Measurements from ENCODE around the gene PEPD.

The PEPD gene

DNA sequence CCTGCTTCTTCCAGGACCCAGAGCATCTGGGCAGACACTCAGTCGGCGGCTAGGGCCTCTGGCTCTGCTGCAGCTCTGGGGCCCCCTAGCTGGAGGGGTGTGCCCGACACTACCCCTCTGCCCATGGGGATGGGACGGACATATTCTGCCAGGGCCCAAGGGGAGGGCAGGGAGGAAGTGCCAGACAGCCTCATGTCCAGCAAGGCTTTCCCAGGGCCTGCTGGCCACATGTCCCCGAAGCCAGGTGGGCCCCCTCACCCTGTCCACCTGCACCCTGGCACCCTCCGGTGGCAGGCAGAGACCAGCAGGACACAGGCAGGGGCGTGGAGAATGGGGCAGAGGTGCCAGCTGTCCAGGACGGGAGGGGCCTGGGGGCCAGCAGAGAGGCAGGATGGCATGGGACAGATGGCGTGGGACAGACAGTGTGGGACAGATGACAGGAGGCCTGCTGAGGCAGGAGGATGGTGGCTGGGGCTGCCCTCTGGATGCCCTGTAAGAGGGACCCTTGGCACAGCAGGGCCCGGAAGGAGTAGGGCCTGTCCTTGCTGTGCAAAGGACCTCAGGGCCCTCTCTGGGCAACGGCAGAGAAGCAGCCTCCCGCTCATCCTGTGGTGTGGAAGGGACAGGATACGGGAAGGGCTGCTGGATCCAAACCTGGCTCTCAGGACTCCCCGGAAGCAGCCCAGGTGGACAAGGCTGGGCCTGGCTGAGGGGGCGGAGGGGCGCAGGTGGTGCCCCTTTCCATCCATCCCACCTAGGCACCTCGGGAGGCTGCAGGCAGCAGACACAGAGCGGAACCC, 119.0 kb downstream of the PEPD start:
- Histone ChIP-seq H2BK5ac (ENCODE audit: low read depth, low read length, poor library complexity, severe bottlenecking) (no peak overlapping the region), H3K79me1 (replicated peaks; ENCODE audit: low read length, poor library complexity, severe bottlenecking) (no peaks in the 10 kb centered on the region), H3K4me1 (ENCODE audit: control insufficient read depth, insufficient read depth, low read depth, low read length) (peaks cover 12% of the 10 kb centered on the region), H2AFZ (ENCODE audit: low read depth, low read length) (no peak overlapping the region), H3K27ac (ENCODE audit: low read length, poor library complexity, severe bottlenecking) (no peak overlapping the region), H3K4me2 (ENCODE audit: low read length, poor library complexity, severe bottlenecking) (no peak overlapping the region), H3K4ac (ENCODE audit: low read depth in 1 of 2, low read length in 2 of 2) (no peak overlapping the region), H3K18ac (ENCODE audit: low read depth in 1 of 2, low read length in 2 of 2) (no peak overlapping the region), H2AK5ac (ENCODE audit: low read length, severe bottlenecking) (no peak overlapping the region), H2BK15ac (ENCODE audit: low read depth, poor library complexity, severe bottlenecking) (no peak overlapping the region), H3K36me3 (ENCODE audit: control insufficient read depth in 1 of 2, insufficient read depth in 2 of 2, low read depth in 1 of 2, low read length in 2 of 2) (peaks cover 0 to 10% of the 10 kb centered on the region in 2 experiments), H3K4me3 (ENCODE audit: insufficient read depth in 1 of 2, low read depth in 1 of 2, low read length in 2 of 2) (no peak overlapping the region), H3K14ac (ENCODE audit: low read length in 2 of 2) (no peak overlapping the region), H3K27me3 (ENCODE audit: control insufficient read depth in 1 of 2, insufficient read depth in 1 of 2, low read length in 2 of 2) (no peaks in the 10 kb centered on the region), H4K91ac (ENCODE audit: low read length) (no peak overlapping the region), H2BK120ac (ENCODE audit: low read depth, low read length) (no peak overlapping the region), H3K23ac (ENCODE audit: low read length in 2 of 2) (no peak overlapping the region), H4K8ac (ENCODE audit: low read length) (peak overlapping the region; percentile 19), H3K9me3 (ENCODE audit: control insufficient read depth, low read length) (no peaks in the 10 kb centered on the region), H3K9ac (ENCODE audit: low read length) (no peak overlapping the region), H2BK12ac (ENCODE audit: low read length in 2 of 2) (no peak overlapping the region)
- whole genome bisulfite sequencing, result 92% methylated on average over 18 of the region's 18 CpGs
- DNase-seq, result no peak

DNA sequence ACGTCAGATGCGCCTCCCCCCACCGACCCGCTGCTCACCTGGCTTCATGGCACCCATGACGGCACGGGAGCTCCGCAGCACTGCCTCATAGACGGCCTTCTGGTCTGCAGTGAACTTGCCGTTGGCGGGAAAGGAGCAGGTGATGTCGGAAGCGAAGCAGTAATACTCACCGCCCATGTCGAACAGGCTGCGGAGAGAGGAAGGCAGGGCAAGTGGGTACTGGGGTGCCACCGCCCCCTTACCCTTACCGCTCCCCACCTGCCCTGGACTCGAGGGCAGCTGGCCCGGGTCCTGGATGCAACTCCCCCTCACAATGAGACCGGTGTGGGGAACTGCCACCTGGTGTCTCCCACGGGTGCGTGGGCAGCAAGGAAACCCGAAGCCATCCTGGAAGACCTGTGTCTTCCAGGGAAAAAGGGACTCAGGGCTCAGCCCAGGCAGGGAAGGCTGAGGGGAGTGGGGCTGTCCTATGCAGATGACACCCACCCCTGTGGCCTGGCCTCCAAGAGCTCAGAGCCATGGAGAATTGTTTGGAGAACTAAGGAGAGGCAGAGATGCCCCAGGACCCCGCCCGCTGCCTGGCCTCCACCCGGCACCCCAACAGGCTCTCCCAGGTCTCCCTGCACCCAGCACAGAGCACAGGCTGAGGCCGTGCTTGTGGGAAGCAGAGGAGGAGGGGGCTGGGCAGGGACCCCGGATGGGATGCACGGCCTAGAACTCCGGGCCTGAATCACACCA, 119.7 kb downstream of the PEPD start:
- Histone ChIP-seq H2BK15ac (ENCODE audit: low read depth, poor library complexity, severe bottlenecking) (no peak overlapping the region), H3K4ac (ENCODE audit: low read depth in 1 of 2, low read length in 2 of 2) (no peak overlapping the region), H3K23ac (ENCODE audit: low read length in 2 of 2) (no peak overlapping the region), H4K91ac (ENCODE audit: low read length) (no peak overlapping the region), H2AFZ (ENCODE audit: low read depth, low read length) (no peak overlapping the region), H3K27ac (ENCODE audit: low read length, poor library complexity, severe bottlenecking) (no peak overlapping the region), H2BK12ac (ENCODE audit: low read length in 2 of 2) (no peak overlapping the region), H3K9ac (ENCODE audit: low read length) (no peak overlapping the region), H4K8ac (ENCODE audit: low read length) (no peak overlapping the region), H3K4me1 (ENCODE audit: control insufficient read depth, insufficient read depth, low read depth, low read length) (peaks cover 20% of the 10 kb centered on the region), H3K4me3 (ENCODE audit: insufficient read depth in 1 of 2, low read depth in 1 of 2, low read length in 2 of 2) (no peak overlapping the region), H2BK120ac (ENCODE audit: low read depth, low read length) (no peak overlapping the region), H3K4me2 (ENCODE audit: low read length, poor library complexity, severe bottlenecking) (no peak overlapping the region), H3K9me3 (ENCODE audit: control insufficient read depth, low read length) (no peaks in the 10 kb centered on the region), H2BK5ac (ENCODE audit: low read depth, low read length, poor library complexity, severe bottlenecking) (no peak overlapping the region), H2AK5ac (ENCODE audit: low read length, severe bottlenecking) (no peak overlapping the region), H3K14ac (ENCODE audit: low read length in 2 of 2) (no peak overlapping the region), H3K36me3 (ENCODE audit: control insufficient read depth in 1 of 2, insufficient read depth in 2 of 2, low read depth in 1 of 2, low read length in 2 of 2) (peaks cover 0 to 10% of the 10 kb centered on the region in 2 experiments), H3K18ac (ENCODE audit: low read depth in 1 of 2, low read length in 2 of 2) (no peak overlapping the region), H3K27me3 (ENCODE audit: control insufficient read depth in 1 of 2, insufficient read depth in 1 of 2, low read length in 2 of 2) (no peaks in the 10 kb centered on the region), H3K79me1 (replicated peaks; ENCODE audit: low read length, poor library complexity, severe bottlenecking) (no peaks in the 10 kb centered on the region)
- 94% methylated on average over 30 of the region's 30 CpGs for WGBS
- DNase-seq, result no peak

GRCh38 chr19:33400856-33401682, 120.5 kb downstream of the PEPD start:
- H2BK12ac ChIP-seq (ENCODE audit: low read length in 2 of 2), result no peak overlapping the region
- WGBS, result 96% methylated on average over 24 of the region's 24 CpGs
- H3K27ac ChIP-seq (ENCODE audit: low read length, poor library complexity, severe bottlenecking), result no peak overlapping the region
- no peak overlapping the region for H4K8ac ChIP-seq (ENCODE audit: low read length)
- no peak for DNase-seq
- H3K4me1 ChIP-seq (ENCODE audit: control insufficient read depth, insufficient read depth, low read depth, low read length), result peaks cover 25% of the 10 kb centered on the region
- no peak overlapping the region for H2BK5ac ChIP-seq (ENCODE audit: low read depth, low read length, poor library complexity, severe bottlenecking)
- no peak overlapping the region for H3K4me3 ChIP-seq (ENCODE audit: insufficient read depth in 1 of 2, low read depth in 1 of 2, low read length in 2 of 2)
- no peak overlapping the region for H2BK120ac ChIP-seq (ENCODE audit: low read depth, low read length)
- no peak overlapping the region for H4K91ac ChIP-seq (ENCODE audit: low read length)
- H3K14ac ChIP-seq (ENCODE audit: low read length in 2 of 2), result no peak overlapping the region
- H2AK5ac ChIP-seq (ENCODE audit: low read length, severe bottlenecking), result no peak overlapping the region
- H2AFZ ChIP-seq (ENCODE audit: low read depth, low read length), result no peak overlapping the region
- no peaks in the 10 kb centered on the region for H3K79me1 ChIP-seq (replicated peaks; ENCODE audit: low read length, poor library complexity, severe bottlenecking)
- no peak overlapping the region for H2BK15ac ChIP-seq (ENCODE audit: low read depth, poor library complexity, severe bottlenecking)
- H3K23ac ChIP-seq (ENCODE audit: low read length in 2 of 2), result no peak overlapping the region
- no peaks in the 10 kb centered on the region for H3K27me3 ChIP-seq (ENCODE audit: control insufficient read depth in 1 of 2, insufficient read depth in 1 of 2, low read length in 2 of 2)
- H3K9me3 ChIP-seq (ENCODE audit: control insufficient read depth, low read length), result no peaks in the 10 kb centered on the region
- no peak overlapping the region for H3K9ac ChIP-seq (ENCODE audit: low read length)
- no peak overlapping the region for H3K4ac ChIP-seq (ENCODE audit: low read depth in 1 of 2, low read length in 2 of 2)
- H3K18ac ChIP-seq (ENCODE audit: low read depth in 1 of 2, low read length in 2 of 2), result no peak overlapping the region
- H3K36me3 ChIP-seq (ENCODE audit: control insufficient read depth in 1 of 2, insufficient read depth in 2 of 2, low read depth in 1 of 2, low read length in 2 of 2), result peaks cover 0 to 8% of the 10 kb centered on the region in 2 experiments
- no peak overlapping the region for H3K4me2 ChIP-seq (ENCODE audit: low read length, poor library complexity, severe bottlenecking)

Data from mesenchymal stem cell (in vitro differentiated cells and primary cell).